SK-N-SH treated with all-trans-retinoic acid at 6 μM for 48 hours (cell line): ENCODE data around the gene MAP4K4.

Source experiments
- BACH2 ChIP-seq: fragments of 250-450 bp; sonication (Bioruptor Pico); IDR thresholded peaks from 2 replicates; pipeline ENCODE4 v1.9.0; 2021; ENCODE audit warnings: mild to moderate bottlenecking, borderline replicate concordance
- CREB5 ChIP-seq: fragments of 250-450 bp; sonication (Bioruptor Pico); IDR thresholded peaks from 2 replicates; pipeline ENCODE4 v1.5.1; 2020; ENCODE audit warnings: low read depth, mild to moderate bottlenecking, moderate library complexity
- GLIS3 ChIP-seq: fragments of 250-450 bp; sonication (Bioruptor Pico); IDR thresholded peaks from 2 replicates; pipeline ENCODE4 v1.5.0; 2020; ENCODE audit warnings: mild to moderate bottlenecking, moderate library complexity
- ISL1 ChIP-seq: fragments of 250-450 bp; sonication (Bioruptor Pico); IDR thresholded peaks from 2 replicates; pipeline ENCODE4 v2.1.2; 2022; ENCODE audit warnings: mild to moderate bottlenecking, moderate library complexity
- POU6F1 ChIP-seq: fragments of 250-450 bp; sonication (Bioruptor Pico); IDR thresholded peaks from 2 replicates; pipeline ENCODE4 v1.8.0; 2021; ENCODE audit warnings: low read depth, mild to moderate bottlenecking, moderate library complexity, borderline replicate concordance
- SNAI2 ChIP-seq: fragments of 250-450 bp; sonication (Bioruptor Pico); IDR thresholded peaks from 2 replicates; pipeline ENCODE4 v1.5.0; 2020; ENCODE audit warnings: mild to moderate bottlenecking, moderate library complexity
- TCF4 ChIP-seq: fragments of 250-450 bp; sonication (Bioruptor Pico); IDR thresholded peaks from 2 replicates; pipeline ENCODE4 v1.8.0; 2021; ENCODE audit warnings: mild to moderate bottlenecking, moderate library complexity, borderline replicate concordance
- TOX ChIP-seq: fragments of 250-450 bp; sonication (Bioruptor Pico); IDR thresholded peaks from 2 replicates; pipeline ENCODE4 v1.8.0; 2021; ENCODE audit warnings: mild to moderate bottlenecking, moderate library complexity, borderline replicate concordance
- TSHZ2 ChIP-seq: fragments of 250-450 bp; sonication (Bioruptor Pico); IDR thresholded peaks from 2 replicates; pipeline ENCODE4 v1.5.0; 2020; ENCODE audit warnings: mild to moderate bottlenecking, moderate library complexity
- ZC3H10 ChIP-seq: fragments of 250-450 bp; sonication (Bioruptor Pico); IDR thresholded peaks from 2 replicates; pipeline ENCODE4 v1.5.1; 2021; ENCODE audit warnings: mild to moderate bottlenecking, moderate library complexity
- ZFP3 ChIP-seq: fragments of 250-450 bp; sonication (Bioruptor Pico); IDR thresholded peaks from 2 replicates; pipeline ENCODE4 v1.5.0; 2020; ENCODE audit warnings: mild to moderate bottlenecking, moderate library complexity
- ZFP30 ChIP-seq: fragments of 450-650 bp; formaldehyde crosslinking; IDR thresholded peaks from 2 replicates; pipeline ENCODE4 v1.5.0; 2022; ENCODE audit warnings: mild to moderate bottlenecking, moderate library complexity
- TF ChIP-seq, protein P1 (sequence below): fragments of 250-450 bp; sonication (Bioruptor Pico); IDR thresholded peaks from 2 replicates; pipeline ENCODE4 v1.8.0; 2020; ENCODE audit warnings: mild to moderate bottlenecking, moderate library complexity, borderline replicate concordance

DNA sequence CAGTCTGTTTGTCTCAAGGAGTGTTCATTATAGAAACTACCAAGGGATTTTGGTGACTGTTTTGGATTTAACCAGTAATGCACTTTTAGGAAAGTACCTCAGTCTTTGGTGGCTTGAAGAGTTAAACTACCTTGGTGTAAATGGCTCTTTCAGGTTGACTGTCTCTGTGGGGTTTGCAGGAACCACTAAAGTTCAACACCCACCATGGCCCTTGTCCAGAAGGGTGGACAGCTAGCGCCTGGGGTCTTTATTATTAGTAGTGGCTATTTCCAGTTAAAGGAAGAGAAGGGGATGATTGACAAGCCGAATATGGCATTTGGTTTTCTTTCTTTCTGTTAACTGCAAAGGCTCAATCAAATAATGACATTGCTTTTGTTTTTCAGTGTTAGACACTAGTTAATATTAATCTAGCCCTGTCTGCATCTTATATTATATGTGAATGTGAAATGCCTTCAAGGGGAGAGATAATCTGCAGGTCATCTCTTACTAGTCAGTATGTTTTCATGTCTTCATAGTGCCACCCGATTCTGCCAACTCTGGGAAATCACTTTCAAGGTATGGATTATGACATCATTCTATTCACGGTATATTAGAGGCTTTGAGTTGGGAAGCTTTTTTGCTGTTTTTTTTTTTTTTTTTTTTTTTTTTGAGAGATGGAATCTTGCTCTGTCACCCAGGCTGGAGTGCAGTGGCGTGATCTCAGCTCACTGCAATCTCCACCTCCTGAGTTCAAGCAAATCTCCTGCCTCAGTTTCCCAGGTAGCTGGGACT is 56.4 kb downstream of the MAP4K4 start:
- TF ChIP-seq ZFP3 (CRISPR knock-in tag): no peak
- no peak for TF ChIP-seq POU6F1 (CRISPR knock-in tag)
- no peak for TF ChIP-seq ZC3H10 (CRISPR knock-in tag)
- no peak for TF ChIP-seq BACH2
- no peak for TF ChIP-seq TSHZ2 (CRISPR knock-in tag)
- TF ChIP-seq TCF4 (CRISPR knock-in tag): no peak
- TF ChIP-seq, protein P1, sequence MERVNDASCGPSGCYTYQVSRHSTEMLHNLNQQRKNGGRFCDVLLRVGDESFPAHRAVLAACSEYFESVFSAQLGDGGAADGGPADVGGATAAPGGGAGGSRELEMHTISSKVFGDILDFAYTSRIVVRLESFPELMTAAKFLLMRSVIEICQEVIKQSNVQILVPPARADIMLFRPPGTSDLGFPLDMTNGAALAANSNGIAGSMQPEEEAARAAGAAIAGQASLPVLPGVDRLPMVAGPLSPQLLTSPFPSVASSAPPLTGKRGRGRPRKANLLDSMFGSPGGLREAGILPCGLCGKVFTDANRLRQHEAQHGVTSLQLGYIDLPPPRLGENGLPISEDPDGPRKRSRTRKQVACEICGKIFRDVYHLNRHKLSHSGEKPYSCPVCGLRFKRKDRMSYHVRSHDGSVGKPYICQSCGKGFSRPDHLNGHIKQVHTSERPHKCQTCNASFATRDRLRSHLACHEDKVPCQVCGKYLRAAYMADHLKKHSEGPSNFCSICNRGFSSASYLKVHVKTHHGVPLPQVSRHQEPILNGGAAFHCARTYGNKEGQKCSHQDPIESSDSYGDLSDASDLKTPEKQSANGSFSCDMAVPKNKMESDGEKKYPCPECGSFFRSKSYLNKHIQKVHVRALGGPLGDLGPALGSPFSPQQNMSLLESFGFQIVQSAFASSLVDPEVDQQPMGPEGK (CRISPR knock-in tag): no peak
- TF ChIP-seq ISL1 (CRISPR knock-in tag): no peak
- no peak for TF ChIP-seq SNAI2
- TF ChIP-seq TOX (CRISPR knock-in tag): no peak
- no peak for TF ChIP-seq GLIS3
- no peak for TF ChIP-seq ZFP30 (CRISPR knock-in tag)
- TF ChIP-seq CREB5 (CRISPR knock-in tag): no peak
